K562 (cell line): ENCODE results near the gene ABHD5. TPM values are rescaled to one million over a fixed set of nuclear protein-coding genes. Genes with fewer than 3 reads are reported as not detected.

Experiments used
- ATAC-seq: fragments of 200-7000 bp; cut with Tn5 transposase; 3 replicates; pipeline ENCODE4 v1.9.1; 2020; ENCODE audit warnings: moderate library complexity
- BruUV-seq: library from RNA; stranded (reverse); fragments of 400-500 nt; replicated peaks from 2 replicates; lab custom pipeline; 2021; lab: Mats Ljungman, UMichigan
- CTCF ChIA-PET: fragments of 300-600 bp; formaldehyde crosslinking; extraction: SDS; loops from one replicate; lab custom pipeline; 2021; ENCODE audit warnings: low intra/inter-chr PET ratio; lab: Yijun Ruan, JAX
- POLR2A ChIA-PET: fragments of 300-600, 350-650 bp; sonication (Branson Sonifier 250); formaldehyde crosslinking; extraction: SDS; loops from one replicate; lab custom pipeline; 2021; ENCODE audit warnings: antibody characterized with exemption, inconsistent platforms; lab: Yijun Ruan, JAX
- DNase-seq, 4 experiments: peaks; one replicate each; pipeline versions ENCODE4 v3.0.0 to v3.0.0-alpha.2; 2011 to 2018; ENCODE audit warnings: low spot score in 3 of 4, mixed read lengths in 3 of 4; ENCODE audit errors: extremely low read depth in 1 of 4
- FAIRE-seq: peaks from 2 replicates; lab custom pipeline; 2011; peaks lifted over from hg19 to GRCh38; lab: Jason Lieb, UNC
- H2AFZ ChIP-seq: 2 replicates; pipeline ENCODE4 v1.6.0; 2011; ENCODE audit warnings: low read depth, low read length, control low read depth, inconsistent platforms
- H3K27ac ChIP-seq: fragments of 200-600 bp; 3 replicates; pipeline ENCODE4 v1.8.0; 2011; ENCODE audit warnings: low read depth, mild to moderate bottlenecking, control low read depth, inconsistent platforms, low read length, moderate library complexity, mixed read lengths; ENCODE audit errors: extremely low read depth
- H3K27me3 ChIP-seq, 2 experiments: fragments of 300-600 bp in 1 of 2; 2 replicates in 1 of 2; 3 replicates in 1 of 2; pipeline versions ENCODE4 v1.6.0 to v1.8.0; 2011; ENCODE audit warnings: inconsistent platforms in 2 of 2, low read length in 2 of 2, mild to moderate bottlenecking in 1 of 2, mixed read lengths in 1 of 2, moderate library complexity in 1 of 2; ENCODE audit not compliant: control insufficient read depth in 2 of 2, insufficient read depth in 2 of 2
- H3K36me3 ChIP-seq: fragments of 300-600 bp; 3 replicates; pipeline ENCODE4 v1.8.0; 2011; ENCODE audit warnings: mild to moderate bottlenecking, low read length, inconsistent platforms; ENCODE audit not compliant: control insufficient read depth, insufficient read depth
- H3K4me1 ChIP-seq, 2 experiments: fragments of 200-600 bp in 1 of 2; replicated peaks in 1 of 2; 2 replicates in 1 of 2; 3 replicates in 1 of 2; pipeline versions ENCODE4 v1.5.1 to v1.8.0; 2011; ENCODE audit warnings: inconsistent platforms in 2 of 2, low read length in 2 of 2, mild to moderate bottlenecking in 1 of 2, mixed read lengths in 1 of 2, moderate library complexity in 1 of 2; ENCODE audit not compliant: control insufficient read depth in 2 of 2, insufficient read depth in 2 of 2
- H3K4me2 ChIP-seq: 2 replicates; pipeline ENCODE4 v1.6.1; 2011; ENCODE audit warnings: low read length, control low read depth, inconsistent platforms, mixed read lengths; ENCODE audit not compliant: insufficient read depth
- H3K4me3 ChIP-seq: fragments of 200-600 bp; sonication (generic), shearing (Covaris generic); 2 replicates; pipeline ENCODE4 v1.5.1; 2016; ENCODE audit warnings: control low read depth, inconsistent platforms
- H3K79me2 ChIP-seq: fragments of 200-600 bp; 3 replicates; pipeline ENCODE4 v1.8.0; 2011; ENCODE audit warnings: low read length, inconsistent platforms; ENCODE audit not compliant: control insufficient read depth, insufficient read depth
- H3K9ac ChIP-seq, 2 experiments: 2 replicates each; pipeline versions ENCODE4 v1.6.0 to v1.6.1; 2011; ENCODE audit warnings: low read depth in 2 of 2, low read length in 2 of 2, control low read depth in 1 of 2, inconsistent platforms in 1 of 2, mild to moderate bottlenecking in 1 of 2, mixed read lengths in 1 of 2; ENCODE audit not compliant: insufficient read depth in 1 of 2
- H3K9me1 ChIP-seq: one replicate; pipeline ENCODE4 v1.6.0; 2011; ENCODE audit warnings: inconsistent platforms, mild to moderate bottlenecking, low read length, moderate library complexity; ENCODE audit not compliant: control insufficient read depth, insufficient read depth
- H3K9me3 ChIP-seq: replicated peaks from 2 replicates; pipeline ENCODE4 v1.5.1; 2011; ENCODE audit warnings: low read depth, low read length, inconsistent platforms; ENCODE audit not compliant: control insufficient read depth, insufficient read depth
- H4K20me1 ChIP-seq: replicated peaks from 2 replicates; pipeline ENCODE4 v1.6.1; 2011; ENCODE audit warnings: low read length, inconsistent platforms, mixed read lengths; ENCODE audit not compliant: control insufficient read depth, insufficient read depth
- MITF ChIP-seq: IDR thresholded peaks from 2 replicates; pipeline ENCODE4 v1.6.1; 2014; ENCODE audit warnings: antibody characterized with exemption
- ZNF316 ChIP-seq: fragments of 450-650 bp; IDR thresholded peaks from 2 replicates; pipeline ENCODE4 v1.6.1; 2016
- WGBS: fragments of 100-300 bp; shearing (Covaris generic); methylation state at CpG from one replicate; pipeline ENCODE4 v1.1.6; 2016; ENCODE audit warnings: low coverage, mixed read lengths; ENCODE audit not compliant: insufficient coverage; ENCODE audit errors: missing lambda C conversion rate; 5-methylcytosine and 5-hydroxymethylcytosine counted together
- in situ Hi-C: fragments of 300-500 bp; cut with MboI; formaldehyde crosslinking; loops from 4 replicates; pipeline ENCODE4 v1.15.0; 2018; ENCODE audit warnings: inconsistent platforms, mixed read lengths
- intact Hi-C: fragments of 100-400 bp; cut with micrococcal nuclease; formaldehyde crosslinking; loops from 2 replicates; pipeline ENCODE4 v1.14.2; 2022
- polyA plus RNA-seq, 8 experiments: library from polyadenylated mRNA; depleted of rRNA in 4 of 8; stranded (reverse) in 5 of 8; unstranded in 3 of 8; fragments of >200 nt; fragmentation: Nextera tagmentation in 2 of 8; fragmentation: Illumina TruSeq in 1 of 8; extraction: Ambion mirVana in 2 of 8; extraction: Trizol in 1 of 8; gene quantifications; 2 replicates each; pipeline versions ENCODE4 v1.2.1 to v1.2.3, GENCODE V29; 2011 to 2014; ENCODE audit warnings: inconsistent platforms in 1 of 8, missing spikeins in 1 of 8
- total RNA-seq, 7 experiments: library from RNA; depleted of rRNA in 6 of 7; stranded (reverse); fragments of >200 nt in 6 of 7; fragmentation: Illumina TruSeq in 2 of 7; extraction: Trizol in 2 of 7; gene quantifications; 2 replicates each; pipeline versions ENCODE4 v1.2.1 to v1.2.3, GENCODE V29; 2011 to 2021; ENCODE audit warnings: low replicate concordance in 1 of 7
- TF ChIP-seq, protein P1 (sequence below): fragments of 450-650 bp; IDR thresholded peaks from 2 replicates; pipeline ENCODE4 v1.7.1; 2018; ENCODE audit warnings: mild to moderate bottlenecking, low read depth; ENCODE audit not compliant: partially characterized antibody

Gene ABHD5
- total and polyA plus RNA-seq, 9 of the 15 experiments (the other 6 are each of a cell fraction or from before 2014, with no cell fraction given) = 27.8 to 61.7 (median 39.9) TPM

DNA sequence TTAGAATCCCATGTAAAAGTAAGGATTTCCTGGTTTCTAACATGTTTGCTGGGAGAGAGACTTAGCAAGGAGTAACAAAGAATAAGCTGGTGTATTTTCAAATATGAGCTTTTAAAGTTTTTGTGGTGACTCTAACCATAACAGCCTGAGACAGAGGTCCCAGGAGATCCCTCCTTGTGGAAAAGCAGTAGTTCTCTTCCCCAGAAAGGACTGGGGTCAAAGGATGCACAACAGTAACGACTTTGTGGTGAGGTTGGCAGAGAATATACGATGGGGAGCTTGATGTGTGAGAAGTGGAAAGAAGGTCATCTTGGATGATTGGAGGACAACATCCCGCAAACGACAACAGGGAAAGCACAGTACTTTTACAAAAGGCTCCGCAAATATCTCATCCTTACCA, 38.2 kb downstream of the ABHD5 start (continued):
- TF ChIP-seq MITF (no peak), ZNF316 (no peak)
- TF ChIP-seq, protein P1, sequence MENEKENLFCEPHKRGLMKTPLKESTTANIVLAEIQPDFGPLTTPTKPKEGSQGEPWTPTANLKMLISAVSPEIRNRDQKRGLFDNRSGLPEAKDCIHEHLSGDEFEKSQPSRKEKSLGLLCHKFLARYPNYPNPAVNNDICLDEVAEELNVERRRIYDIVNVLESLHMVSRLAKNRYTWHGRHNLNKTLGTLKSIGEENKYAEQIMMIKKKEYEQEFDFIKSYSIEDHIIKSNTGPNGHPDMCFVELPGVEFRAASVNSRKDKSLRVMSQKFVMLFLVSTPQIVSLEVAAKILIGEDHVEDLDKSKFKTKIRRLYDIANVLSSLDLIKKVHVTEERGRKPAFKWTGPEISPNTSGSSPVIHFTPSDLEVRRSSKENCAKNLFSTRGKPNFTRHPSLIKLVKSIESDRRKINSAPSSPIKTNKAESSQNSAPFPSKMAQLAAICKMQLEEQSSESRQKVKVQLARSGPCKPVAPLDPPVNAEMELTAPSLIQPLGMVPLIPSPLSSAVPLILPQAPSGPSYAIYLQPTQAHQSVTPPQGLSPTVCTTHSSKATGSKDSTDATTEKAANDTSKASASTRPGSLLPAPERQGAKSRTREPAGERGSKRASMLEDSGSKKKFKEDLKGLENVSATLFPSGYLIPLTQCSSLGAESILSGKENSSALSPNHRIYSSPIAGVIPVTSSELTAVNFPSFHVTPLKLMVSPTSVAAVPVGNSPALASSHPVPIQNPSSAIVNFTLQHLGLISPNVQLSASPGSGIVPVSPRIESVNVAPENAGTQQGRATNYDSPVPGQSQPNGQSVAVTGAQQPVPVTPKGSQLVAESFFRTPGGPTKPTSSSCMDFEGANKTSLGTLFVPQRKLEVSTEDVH = no peak

DNA sequence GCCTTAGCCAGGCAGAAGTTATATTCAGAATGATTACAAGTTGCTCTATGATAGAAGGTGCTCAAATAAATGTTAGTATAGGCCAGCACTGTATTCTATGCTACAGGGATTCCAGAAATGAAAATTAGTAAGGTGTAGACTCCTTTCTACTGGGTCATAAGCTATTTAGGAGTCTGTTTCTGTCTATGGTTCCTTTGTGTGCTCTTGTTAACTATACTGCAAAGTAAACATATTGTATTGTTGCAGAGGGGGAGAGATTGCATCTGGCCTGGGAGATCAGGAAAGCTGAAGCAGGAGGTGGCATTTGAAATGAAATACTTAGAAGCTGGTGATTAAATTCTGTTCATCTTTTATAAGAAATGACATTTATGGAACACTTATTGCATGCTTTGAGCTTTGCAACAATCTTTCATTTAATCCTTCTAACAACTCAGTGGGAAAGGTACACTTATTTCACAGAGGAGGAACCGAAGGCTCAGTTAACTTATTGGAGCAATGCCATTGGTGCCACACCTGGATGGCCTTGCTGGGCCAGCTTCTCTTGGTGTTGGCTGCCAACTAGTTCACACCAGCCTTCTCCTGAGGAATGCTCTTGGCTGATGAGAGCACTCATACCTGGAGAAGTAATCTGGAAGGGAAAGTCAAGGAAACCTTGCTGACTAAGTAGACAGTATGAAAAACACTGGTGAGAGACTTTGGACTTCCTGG, 39.1 kb downstream of the ABHD5 start:
- POLR2A ChIA-PET = interaction anchor here (0.6 to 1.2 kb wide), 5 partner anchors 11 to 39 kb away, joined by 3 to 4 read pairs (median 3); no protein-coding TSS in a partner anchor
- WGBS = 93% methylated on average over 1 of the region's 1 CpG
- Histone ChIP-seq H2AFZ (no peak overlapping the region), H3K27ac (no peak overlapping the region), H3K9me3 (no peaks in the 10 kb centered on the region), H3K9ac (no peak overlapping the region), H4K20me1 (0 out of 2 replicates have a peak, but pooled peaks cover 3% of the 10 kb centered on the region), H3K4me2 (no peak overlapping the region), H3K4me1 (no peaks in the 10 kb centered on the region), H3K27me3 (no peaks in the 10 kb centered on the region), H3K36me3 (peaks cover 71% of the 10 kb centered on the region), H3K79me2 (no peaks in the 10 kb centered on the region), H3K9me1 (no peaks in the 10 kb centered on the region), H3K4me3 (no peak overlapping the region)
- no peak for FAIRE-seq
- DNase-seq = no peak
- CTCF ChIA-PET = no interaction called here
- no peak for ATAC-seq
- in situ Hi-C loops = no loop called here
- intact Hi-C loops = no loop called here
- BruUV-seq = no TSS peak
